CD4-positive, alpha-beta T cell treated with Interleukin-17A for 1 hour (primary cell): ENCODE measurements around the gene WIPF1.

Experiments used
- DNase-seq: peaks from one replicate; pipeline ENCODE4 v3.0.0-alpha.2; 2020

WIPF1 gene

GRCh38 chr2:174594456-174594855 is 3.1 kb downstream of the WIPF1 start:
- DNase-seq: peak; percentile 54

DNA sequence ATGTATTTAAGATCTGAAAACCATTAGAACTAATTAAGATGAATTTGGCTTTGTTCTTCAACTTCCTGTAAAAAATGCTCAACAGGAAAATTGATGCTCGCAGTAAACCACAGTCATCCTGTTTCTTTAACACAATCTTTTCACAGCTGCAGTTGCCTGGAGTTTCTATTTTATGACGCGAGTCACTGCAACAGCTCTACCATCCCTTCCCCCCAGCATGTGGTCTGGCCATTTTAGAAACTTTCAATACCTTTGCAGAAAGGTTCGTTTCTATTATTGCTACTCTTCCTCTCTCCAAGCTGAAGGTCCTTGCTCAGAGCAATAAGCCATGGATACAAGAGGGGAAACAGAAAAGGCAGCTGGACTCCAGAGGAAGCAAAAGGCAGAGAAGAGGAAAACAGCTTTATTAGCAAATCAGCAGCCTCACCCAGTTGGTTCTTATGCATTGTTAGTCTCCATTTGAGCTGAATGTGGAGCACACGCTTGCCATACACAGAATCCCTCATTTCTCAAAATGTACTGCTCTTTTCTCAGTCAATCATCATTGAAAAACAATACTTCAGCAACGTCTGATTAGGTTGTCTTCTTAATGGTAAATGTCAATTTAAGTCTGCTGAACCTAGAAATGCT is 3.9 kb downstream of the WIPF1 start:
- peak; percentile 89 for DNase-seq

GRCh38 chr2:174593041-174593440 is 4.6 kb downstream of the WIPF1 start:
- no peak for DNase-seq

- DNase-seq: no peak
These were observed 5.9 kb downstream of the WIPF1 start for GRCh38 chr2:174591740-174592139.

DNA sequence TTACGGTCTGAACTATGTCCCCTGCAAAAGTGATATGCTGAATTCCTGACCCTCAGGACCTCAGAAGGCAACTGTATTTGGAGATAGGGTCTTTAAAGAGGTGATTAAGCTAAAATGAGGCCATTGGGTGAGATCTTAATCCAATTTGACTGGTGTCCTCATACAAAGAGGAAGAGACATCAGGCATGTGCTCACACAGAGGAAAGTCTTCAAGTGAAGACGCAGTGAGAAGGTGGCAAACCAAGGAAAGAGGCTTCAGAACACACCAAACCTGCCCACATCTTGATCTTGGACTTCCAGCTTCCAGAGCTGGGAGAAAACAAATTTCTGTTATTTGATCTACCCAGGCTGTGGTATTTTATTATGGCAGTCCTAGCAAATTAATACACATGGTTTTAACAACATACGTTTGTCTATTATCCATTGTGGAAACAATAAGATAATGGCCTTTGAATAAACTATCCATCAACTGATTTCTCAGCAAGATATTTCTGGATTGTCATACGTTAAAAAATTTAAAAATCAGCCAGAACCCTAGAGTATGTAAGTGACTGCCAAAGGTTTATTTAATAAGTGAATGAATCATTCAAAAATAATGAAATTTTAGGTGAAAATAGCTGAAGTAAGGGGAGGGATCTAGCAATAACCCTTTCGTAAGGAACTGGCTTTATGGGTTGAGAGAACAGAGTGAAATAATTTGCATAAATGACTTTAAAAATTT is 6.5 kb downstream of the WIPF1 start:
- no peak for DNase-seq

DNA sequence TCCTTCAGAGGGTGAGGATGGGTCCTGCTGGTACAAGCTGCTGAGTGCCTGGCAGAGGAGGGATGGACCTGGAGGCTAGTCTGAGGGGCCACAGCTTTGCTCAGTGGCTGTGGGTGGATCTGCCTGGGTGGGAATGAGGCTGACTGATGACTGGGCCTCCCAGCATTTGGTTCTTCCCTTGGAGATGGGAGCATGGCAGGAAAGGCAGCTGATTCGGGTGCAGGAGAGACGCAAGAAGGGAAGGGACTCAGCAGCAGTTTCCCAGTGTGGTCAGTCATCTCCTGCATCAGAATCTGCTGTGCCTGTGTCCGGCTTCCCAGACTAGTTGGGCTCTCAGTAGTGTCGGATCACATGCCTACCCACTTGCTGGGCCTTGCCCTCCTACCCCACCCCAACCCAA is 7.3 kb downstream of the WIPF1 start:
- DNase-seq: no peak

DNA sequence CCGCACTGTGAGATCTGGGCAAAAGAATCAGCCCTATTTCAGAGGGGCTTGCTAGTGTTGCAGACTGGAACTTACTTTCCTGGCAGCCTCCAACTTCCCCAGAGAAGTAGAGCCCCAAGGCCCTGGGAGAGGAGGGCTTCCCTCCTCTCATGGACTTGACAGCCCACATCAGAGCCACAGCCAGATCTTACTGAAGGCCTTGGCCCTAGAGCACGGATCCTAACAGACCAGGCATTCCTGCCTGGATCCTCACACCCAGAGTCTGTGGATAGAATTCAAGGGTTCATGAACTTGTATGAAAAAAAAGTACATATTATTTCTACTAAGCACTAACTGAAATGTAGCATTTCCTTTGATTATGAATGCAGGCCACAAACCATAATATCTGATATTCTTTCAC is 8.3 kb downstream of the WIPF1 start:
- no peak for DNase-seq

DNA sequence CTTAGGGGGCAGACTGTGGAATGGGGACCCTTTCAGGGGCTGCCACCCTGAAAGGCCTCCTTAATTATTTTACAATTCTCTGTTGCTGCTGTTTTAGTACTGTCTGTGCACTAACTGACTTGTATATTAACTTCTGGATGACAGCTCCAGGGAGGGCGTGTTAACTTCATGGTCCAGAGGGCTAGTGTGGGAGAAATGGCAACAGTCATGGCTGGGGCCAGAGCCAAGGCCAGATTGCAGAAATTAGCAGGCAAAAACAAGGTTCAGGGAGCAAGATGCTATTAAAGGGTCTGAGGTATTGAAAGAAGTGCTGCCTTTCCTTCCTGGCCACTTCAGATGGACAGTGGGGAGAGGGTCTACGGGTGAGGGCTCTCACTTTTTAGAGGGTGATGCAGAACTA is 9.1 kb downstream of the WIPF1 start:
- no peak for DNase-seq

DNA sequence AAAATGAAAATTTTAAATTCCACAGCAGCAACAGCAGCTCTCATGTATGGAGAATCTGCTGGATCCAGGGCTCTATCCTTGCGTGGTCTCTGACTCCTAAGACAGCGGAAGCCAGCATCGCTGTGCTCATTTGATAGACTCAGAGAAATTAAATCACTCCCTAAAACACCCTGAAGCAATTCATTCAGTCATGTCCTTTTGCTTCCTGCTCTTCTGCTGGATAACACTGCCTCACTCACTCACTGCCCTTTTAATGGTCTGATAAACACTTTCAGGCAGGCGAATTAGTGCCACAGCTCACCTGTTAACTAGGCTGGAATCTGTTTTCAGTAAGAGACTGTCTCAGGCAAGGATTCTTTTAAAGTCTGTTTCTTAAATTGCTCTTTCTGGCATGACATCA is 10.0 kb downstream of the WIPF1 start:
- no peak for DNase-seq

- DNase-seq: no peak
These were observed 10.9 kb downstream of the WIPF1 start for GRCh38 chr2:174586418-174587295.

DNA sequence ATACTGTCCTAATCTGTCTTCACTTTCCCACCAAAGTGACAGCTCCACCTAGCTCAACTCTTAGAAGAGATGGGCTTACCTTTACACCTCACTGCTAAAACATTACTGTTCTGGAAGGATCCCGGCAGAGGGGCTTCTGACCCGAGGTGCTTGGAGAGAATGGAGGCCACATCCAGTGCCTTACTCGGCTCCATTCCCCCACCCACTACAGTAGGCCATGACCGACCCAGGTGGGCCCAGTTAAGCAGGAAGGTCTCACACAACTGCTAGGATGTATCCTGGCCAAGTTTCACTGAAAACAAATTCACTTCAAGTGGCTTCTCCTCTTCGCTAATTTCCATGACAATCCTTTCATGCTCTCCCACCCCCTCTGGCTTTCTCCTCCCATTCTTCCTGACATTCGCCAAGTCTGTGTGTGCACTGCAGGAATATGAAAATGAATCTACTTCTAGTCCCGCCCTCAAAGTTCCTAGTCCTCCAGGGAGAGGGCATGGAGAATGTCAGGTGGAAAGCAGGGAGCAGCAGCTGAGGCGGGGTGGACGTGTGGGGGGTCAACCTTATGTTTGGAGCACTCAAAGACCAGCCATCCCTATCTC is 11.8 kb downstream of the WIPF1 start:
- DNase-seq: no peak

- DNase-seq: no peak
These were observed 12.5 kb downstream of the WIPF1 start for GRCh38 chr2:174585146-174585545.

- DNase-seq: no peak
These were observed 16.1 kb downstream of the WIPF1 start for GRCh38 chr2:174581491-174581890.

GRCh38 chr2:174580951-174581350 is 16.7 kb downstream of the WIPF1 start:
- no peak for DNase-seq

DNA sequence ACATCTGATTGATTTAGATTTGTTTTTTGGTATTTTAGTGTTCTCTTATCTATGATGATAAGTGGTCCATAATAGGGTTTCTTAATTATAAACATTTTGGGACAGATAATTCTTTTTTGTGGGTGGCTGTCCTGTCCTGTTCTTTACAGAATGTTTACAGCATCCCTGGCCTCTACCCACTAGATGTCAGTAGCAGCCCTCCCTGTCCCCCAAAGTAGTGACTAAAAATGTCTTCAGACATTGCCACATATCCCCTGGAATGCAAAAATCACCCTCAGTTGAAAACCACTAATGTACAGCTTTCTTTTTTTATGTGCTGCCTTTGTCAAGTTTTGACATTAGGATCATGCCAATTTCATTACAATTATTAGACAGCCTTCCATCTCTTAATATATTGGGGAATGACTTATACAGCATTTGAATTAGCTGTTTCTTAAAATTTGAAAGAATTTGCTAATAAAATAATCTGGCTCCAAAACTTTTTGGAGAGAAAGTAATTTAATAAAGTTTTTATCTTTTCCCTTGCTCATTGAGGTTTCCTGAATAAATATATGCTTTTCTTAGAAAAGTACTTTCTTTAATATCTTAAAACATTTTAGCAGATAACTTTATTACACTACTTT is 19.5 kb downstream of the WIPF1 start:
- peak; percentile 81 for DNase-seq

DNA sequence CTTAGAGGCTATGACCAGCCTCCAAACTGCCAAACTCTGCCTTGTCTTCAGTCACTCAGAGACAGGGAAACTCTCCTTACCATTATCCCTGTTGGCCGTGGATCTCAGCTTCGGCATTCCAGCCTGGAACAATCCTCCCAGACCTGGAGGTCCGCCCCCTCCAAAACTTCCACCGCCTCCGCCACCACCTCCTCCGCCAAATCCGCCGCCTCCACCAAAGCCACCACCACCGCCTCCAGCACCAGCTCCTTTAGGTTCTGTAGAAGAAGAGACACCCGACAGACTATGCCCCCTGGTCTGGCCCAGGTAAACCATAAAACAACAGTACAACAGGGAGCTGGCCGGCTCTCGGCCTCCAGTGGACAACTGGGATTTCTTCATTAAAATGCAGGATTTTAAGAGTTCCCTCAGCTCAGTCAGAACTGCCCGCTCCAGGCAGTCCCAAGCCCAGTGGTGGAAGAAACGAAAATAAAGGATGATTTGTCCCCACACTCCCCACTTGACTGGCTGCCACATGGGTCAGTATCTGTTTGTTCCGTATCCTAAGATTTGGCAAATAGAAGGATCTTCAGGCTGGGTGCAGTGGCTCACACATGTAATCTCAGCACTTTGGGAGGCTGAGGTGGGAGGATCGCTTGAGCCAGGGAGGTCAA is 22.4 kb downstream of the WIPF1 start:
- no peak for DNase-seq

- DNase-seq: no peak
These were observed 22.9 kb downstream of the WIPF1 start for GRCh38 chr2:174574657-174575056.

GRCh38 chr2:174573621-174574081 is 24.0 kb downstream of the WIPF1 start:
- DNase-seq: peak; percentile 56

DNA sequence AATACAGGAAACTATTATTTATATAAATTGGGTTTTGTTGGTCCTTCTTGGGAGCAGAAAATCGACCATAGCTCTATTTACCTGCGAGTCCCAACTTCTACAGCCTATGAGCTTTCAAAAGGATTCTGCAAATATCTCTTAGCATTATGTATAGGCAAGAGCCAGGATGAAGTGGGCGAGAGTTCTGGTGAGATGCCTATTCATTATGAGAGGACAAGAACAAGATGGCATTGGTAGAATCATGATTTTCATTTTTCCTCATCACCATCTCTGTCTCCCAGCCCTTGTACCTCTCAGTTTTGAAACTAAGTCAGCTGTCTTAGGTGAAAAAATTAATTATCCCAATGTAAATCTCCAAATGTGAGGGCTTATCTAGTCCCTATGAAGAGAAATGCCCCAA is 25.0 kb downstream of the WIPF1 start:
- no peak for DNase-seq

DNA sequence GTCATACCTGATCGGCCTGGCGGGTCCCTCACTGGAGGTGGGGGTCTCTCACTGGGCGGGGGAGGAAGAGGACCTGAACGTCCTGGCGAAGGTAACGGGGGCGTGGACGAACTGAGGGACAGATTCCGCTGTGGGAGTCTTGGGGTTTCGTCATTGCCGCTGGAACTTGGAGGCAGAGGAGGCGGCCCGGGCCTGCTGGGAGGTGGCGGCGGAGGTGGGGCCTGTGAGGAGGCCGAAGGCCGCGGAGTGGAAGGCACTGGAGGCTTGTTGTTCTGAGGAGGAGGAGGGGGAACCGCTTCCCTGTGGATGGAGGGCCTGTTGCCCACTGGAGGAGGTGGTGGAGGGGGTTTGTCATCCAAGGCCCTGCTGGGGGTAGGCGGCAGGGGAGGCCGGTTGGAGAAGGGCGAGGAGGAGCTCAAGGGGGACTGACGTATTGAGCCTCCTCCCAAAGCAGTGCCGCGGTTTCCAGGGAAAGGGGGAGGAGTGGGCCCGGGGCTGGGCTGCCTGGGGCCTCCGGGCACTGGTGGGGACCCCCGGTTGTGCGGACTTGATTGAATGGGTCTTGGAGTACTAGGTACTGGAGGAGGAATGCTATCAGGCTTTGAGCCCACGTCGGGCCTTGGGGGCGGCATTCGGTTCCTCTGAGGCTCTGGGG is 25.8 kb downstream of the WIPF1 start:
- DNase-seq: no peak

DNA sequence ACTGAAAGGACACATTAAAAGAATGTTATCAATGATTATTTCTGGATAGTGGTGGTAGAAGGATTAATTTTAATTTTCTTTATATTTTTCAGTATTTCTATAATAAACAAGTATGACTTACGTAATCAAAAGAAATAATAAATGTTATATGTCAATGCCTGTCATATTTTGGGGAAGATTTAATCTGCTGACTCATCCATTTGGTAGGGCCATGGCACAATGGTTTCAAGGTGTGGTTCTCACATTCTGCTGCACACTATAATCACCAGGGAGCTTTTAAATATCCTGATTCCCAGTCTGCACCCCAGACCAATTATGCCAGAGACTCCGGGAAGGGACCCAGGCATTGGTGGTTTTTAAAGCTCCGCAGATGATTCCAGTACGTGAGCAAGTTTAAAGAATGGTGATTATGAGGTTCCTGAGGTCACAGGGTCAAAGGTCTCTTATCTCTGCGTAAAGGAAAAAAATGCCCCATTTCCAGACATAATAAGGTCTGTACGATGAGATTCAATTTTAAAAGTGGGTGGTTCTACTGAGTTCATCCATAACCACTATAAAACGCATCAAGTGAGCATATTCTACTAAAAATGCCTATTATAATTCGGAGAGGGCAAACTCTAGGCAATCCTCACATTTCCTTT is 27.2 kb downstream of the WIPF1 start:
- DNase-seq: no peak
